A673 (cell line): ENCODE measurements around the gene MRPL28.
"Not testable (repeated sequence)": the region's sequence is repeated elsewhere in the genome, so short reads cannot be mapped to it uniquely, and the experiment has no call there.

ENCODE experiments used
- CTCF ChIP-seq: fragments of 300-800, 200-600 bp; sonication (generic); conservative IDR thresholded peaks from 2 replicates; pipeline ENCODE4 v1.5.1; 2017; ENCODE audit warnings: low read depth, mild to moderate bottlenecking, antibody characterized with exemption, low read length, moderate library complexity, mixed read lengths
- EZH2 ChIP-seq: fragments of 200-600 bp; sonication (generic); IDR thresholded peaks from 2 replicates; pipeline ENCODE4 v1.6.1; 2017; ENCODE audit warnings: borderline replicate concordance, low read depth, mild to moderate bottlenecking, mixed read lengths, antibody characterized with exemption, low read length; ENCODE audit not compliant: poor library complexity, severe bottlenecking

GRCh38 chr16:341974-342336, 28.4 kb downstream of the MRPL28 start:
- not testable (repeated sequence) for TF ChIP-seq CTCF, EZH2
